K562 (cell line): ENCODE results near the gene PDCD6IP. TPM values are rescaled to one million over a fixed set of nuclear protein-coding genes. Genes with fewer than 3 reads are reported as not detected.

ENCODE experiments used
- CCNT2 ChIP-seq: IDR thresholded peaks from 2 replicates; pipeline ENCODE4 v1.6.1; 2011; ENCODE audit warnings: borderline replicate concordance, low read depth, mild to moderate bottlenecking, moderate library complexity, mixed read lengths, low read length; ENCODE audit not compliant: insufficient read length; ENCODE audit errors: extremely low read depth
- ELF1 ChIP-seq: fragments of 200-800 bp; sonication (Bioruptor generic); IDR thresholded peaks from 2 replicates; pipeline ENCODE4 v1.6.1; 2016; ENCODE audit warnings: missing genetic modification characterization, missing compliant biosample characterization
- LCOR ChIP-seq: sonication (generic); formaldehyde crosslinking; IDR thresholded peaks from 2 replicates; pipeline ENCODE4 v1.8.0; 2022; ENCODE audit warnings: mild to moderate bottlenecking, missing genetic modification reagents
- MCM2 ChIP-seq: fragments of 450-650 bp; IDR thresholded peaks from 2 replicates; pipeline ENCODE4 v1.6.1; 2017; ENCODE audit warnings: low read depth, mild to moderate bottlenecking
- MED1 ChIP-seq: sonication (generic); formaldehyde crosslinking; IDR thresholded peaks from 2 replicates; pipeline ENCODE4 v1.8.1; 2023; ENCODE audit warnings: missing genetic modification reagents, borderline replicate concordance
- NFE2 ChIP-seq: IDR thresholded peaks from 2 replicates; pipeline ENCODE4 v1.6.1; 2014; ENCODE audit warnings: antibody characterized with exemption, low read depth
- PHF21A ChIP-seq: fragments of 450-650 bp; IDR thresholded peaks from 2 replicates; pipeline ENCODE4 v1.6.1; 2017; ENCODE audit warnings: low read depth, borderline replicate concordance
- POLR2AphosphoS2 ChIP-seq: IDR thresholded peaks from 2 replicates; pipeline ENCODE4 v1.6.1; 2012; ENCODE audit warnings: low read length, improper control_type of control experiment
- PURB ChIP-seq: sonication (generic); formaldehyde crosslinking; IDR thresholded peaks from 2 replicates; pipeline ENCODE4 v1.9.0; 2021; ENCODE audit warnings: low read depth, mild to moderate bottlenecking, missing genetic modification reagents
- SP2 ChIP-seq: IDR thresholded peaks from 2 replicates; pipeline ENCODE4 v1.6.1; 2011; ENCODE audit warnings: mild to moderate bottlenecking, low read depth, low read length, moderate library complexity; ENCODE audit not compliant: poor library complexity, severe bottlenecking; ENCODE audit errors: extremely low read depth
- SPI1 ChIP-seq: IDR thresholded peaks from 2 replicates; pipeline ENCODE4 v1.6.1; 2011; ENCODE audit warnings: low read depth, low read length, control low read depth, borderline replicate concordance
- TOE1 ChIP-seq, 2 experiments: fragments of 450-650 bp in 1 of 2; sonication (generic) in 1 of 2; formaldehyde crosslinking in 1 of 2; IDR thresholded peaks; 2 replicates each; pipeline versions ENCODE4 v1.7.1 to v1.8.0; 2016 to 2022; ENCODE audit warnings: borderline replicate concordance in 2 of 2, mild to moderate bottlenecking in 2 of 2, antibody characterized with exemption in 1 of 2, inconsistent platforms in 1 of 2, low read depth in 1 of 2, missing genetic modification reagents in 1 of 2, moderate library complexity in 1 of 2
- ZKSCAN1 ChIP-seq: fragments of 150-350 bp; IDR thresholded peaks from 2 replicates; pipeline ENCODE4 v1.6.1; 2016; ENCODE audit warnings: low read depth, low read length
- ZKSCAN8 ChIP-seq: fragments of 200-800 bp; sonication (Bioruptor generic); IDR thresholded peaks from 2 replicates; pipeline ENCODE4 v1.6.1; 2016; ENCODE audit warnings: missing genetic modification characterization, missing compliant biosample characterization
- polyA plus RNA-seq, 8 experiments: library from polyadenylated mRNA; depleted of rRNA in 4 of 8; stranded (reverse) in 5 of 8; unstranded in 3 of 8; fragments of >200 nt; fragmentation: Nextera tagmentation in 2 of 8; fragmentation: Illumina TruSeq in 1 of 8; extraction: Ambion mirVana in 2 of 8; extraction: Trizol in 1 of 8; gene quantifications; 2 replicates each; pipeline versions ENCODE4 v1.2.1 to v1.2.3, GENCODE V29; 2011 to 2014; ENCODE audit warnings: inconsistent platforms in 1 of 8, missing spikeins in 1 of 8
- total RNA-seq, 7 experiments: library from RNA; depleted of rRNA in 6 of 7; stranded (reverse); fragments of >200 nt in 6 of 7; fragmentation: Illumina TruSeq in 2 of 7; extraction: Trizol in 2 of 7; gene quantifications; 2 replicates each; pipeline versions ENCODE4 v1.2.1 to v1.2.3, GENCODE V29; 2011 to 2021; ENCODE audit warnings: low replicate concordance in 1 of 7
- TF ChIP-seq, protein P1 (sequence below): fragments of 200-600 bp; sonication (generic); IDR thresholded peaks from one replicate; pipeline ENCODE4 v1.6.1; 2012; ENCODE audit warnings: mild to moderate bottlenecking, low read depth, low read length, inconsistent platforms
- TF ChIP-seq, protein P2 (sequence below), 2 experiments: fragments of 450-650 bp in 1 of 2; sonication (generic) in 1 of 2; formaldehyde crosslinking in 1 of 2; IDR thresholded peaks in 1 of 2; conservative IDR thresholded peaks in 1 of 2; 2 replicates each; pipeline versions ENCODE4 v1.6.1 to v1.8.1; 2016 to 2023; ENCODE audit warnings: mild to moderate bottlenecking in 2 of 2, moderate library complexity in 2 of 2, inconsistent platforms in 1 of 2, missing genetic modification reagents in 1 of 2

Gene PDCD6IP
- total and polyA plus RNA-seq, 9 of the 15 experiments (the other 6 are each of a cell fraction or from before 2014, with no cell fraction given), result 40.2 to 302 (median 122) TPM

DNA sequence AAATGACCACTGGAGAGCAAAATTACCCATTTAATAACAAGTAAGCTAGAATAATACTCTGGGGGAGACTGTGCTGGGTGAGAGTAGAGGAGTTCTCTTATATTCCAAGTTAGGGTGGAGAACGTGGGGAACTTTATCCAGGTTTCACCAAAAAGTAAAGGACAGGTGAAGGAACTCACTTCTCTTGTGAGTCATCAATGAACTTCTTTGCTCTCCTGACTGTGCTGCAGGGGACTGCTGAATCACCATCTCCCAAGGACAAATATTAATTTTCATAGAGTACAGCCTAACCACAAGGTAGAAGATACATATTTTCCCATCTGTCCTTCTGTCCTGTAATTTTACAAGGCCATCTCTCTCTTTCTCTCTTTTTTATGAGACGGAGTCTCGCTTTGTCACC is 8.3 kb upstream of the PDCD6IP start (continued):
- TF ChIP-seq, protein P1, sequence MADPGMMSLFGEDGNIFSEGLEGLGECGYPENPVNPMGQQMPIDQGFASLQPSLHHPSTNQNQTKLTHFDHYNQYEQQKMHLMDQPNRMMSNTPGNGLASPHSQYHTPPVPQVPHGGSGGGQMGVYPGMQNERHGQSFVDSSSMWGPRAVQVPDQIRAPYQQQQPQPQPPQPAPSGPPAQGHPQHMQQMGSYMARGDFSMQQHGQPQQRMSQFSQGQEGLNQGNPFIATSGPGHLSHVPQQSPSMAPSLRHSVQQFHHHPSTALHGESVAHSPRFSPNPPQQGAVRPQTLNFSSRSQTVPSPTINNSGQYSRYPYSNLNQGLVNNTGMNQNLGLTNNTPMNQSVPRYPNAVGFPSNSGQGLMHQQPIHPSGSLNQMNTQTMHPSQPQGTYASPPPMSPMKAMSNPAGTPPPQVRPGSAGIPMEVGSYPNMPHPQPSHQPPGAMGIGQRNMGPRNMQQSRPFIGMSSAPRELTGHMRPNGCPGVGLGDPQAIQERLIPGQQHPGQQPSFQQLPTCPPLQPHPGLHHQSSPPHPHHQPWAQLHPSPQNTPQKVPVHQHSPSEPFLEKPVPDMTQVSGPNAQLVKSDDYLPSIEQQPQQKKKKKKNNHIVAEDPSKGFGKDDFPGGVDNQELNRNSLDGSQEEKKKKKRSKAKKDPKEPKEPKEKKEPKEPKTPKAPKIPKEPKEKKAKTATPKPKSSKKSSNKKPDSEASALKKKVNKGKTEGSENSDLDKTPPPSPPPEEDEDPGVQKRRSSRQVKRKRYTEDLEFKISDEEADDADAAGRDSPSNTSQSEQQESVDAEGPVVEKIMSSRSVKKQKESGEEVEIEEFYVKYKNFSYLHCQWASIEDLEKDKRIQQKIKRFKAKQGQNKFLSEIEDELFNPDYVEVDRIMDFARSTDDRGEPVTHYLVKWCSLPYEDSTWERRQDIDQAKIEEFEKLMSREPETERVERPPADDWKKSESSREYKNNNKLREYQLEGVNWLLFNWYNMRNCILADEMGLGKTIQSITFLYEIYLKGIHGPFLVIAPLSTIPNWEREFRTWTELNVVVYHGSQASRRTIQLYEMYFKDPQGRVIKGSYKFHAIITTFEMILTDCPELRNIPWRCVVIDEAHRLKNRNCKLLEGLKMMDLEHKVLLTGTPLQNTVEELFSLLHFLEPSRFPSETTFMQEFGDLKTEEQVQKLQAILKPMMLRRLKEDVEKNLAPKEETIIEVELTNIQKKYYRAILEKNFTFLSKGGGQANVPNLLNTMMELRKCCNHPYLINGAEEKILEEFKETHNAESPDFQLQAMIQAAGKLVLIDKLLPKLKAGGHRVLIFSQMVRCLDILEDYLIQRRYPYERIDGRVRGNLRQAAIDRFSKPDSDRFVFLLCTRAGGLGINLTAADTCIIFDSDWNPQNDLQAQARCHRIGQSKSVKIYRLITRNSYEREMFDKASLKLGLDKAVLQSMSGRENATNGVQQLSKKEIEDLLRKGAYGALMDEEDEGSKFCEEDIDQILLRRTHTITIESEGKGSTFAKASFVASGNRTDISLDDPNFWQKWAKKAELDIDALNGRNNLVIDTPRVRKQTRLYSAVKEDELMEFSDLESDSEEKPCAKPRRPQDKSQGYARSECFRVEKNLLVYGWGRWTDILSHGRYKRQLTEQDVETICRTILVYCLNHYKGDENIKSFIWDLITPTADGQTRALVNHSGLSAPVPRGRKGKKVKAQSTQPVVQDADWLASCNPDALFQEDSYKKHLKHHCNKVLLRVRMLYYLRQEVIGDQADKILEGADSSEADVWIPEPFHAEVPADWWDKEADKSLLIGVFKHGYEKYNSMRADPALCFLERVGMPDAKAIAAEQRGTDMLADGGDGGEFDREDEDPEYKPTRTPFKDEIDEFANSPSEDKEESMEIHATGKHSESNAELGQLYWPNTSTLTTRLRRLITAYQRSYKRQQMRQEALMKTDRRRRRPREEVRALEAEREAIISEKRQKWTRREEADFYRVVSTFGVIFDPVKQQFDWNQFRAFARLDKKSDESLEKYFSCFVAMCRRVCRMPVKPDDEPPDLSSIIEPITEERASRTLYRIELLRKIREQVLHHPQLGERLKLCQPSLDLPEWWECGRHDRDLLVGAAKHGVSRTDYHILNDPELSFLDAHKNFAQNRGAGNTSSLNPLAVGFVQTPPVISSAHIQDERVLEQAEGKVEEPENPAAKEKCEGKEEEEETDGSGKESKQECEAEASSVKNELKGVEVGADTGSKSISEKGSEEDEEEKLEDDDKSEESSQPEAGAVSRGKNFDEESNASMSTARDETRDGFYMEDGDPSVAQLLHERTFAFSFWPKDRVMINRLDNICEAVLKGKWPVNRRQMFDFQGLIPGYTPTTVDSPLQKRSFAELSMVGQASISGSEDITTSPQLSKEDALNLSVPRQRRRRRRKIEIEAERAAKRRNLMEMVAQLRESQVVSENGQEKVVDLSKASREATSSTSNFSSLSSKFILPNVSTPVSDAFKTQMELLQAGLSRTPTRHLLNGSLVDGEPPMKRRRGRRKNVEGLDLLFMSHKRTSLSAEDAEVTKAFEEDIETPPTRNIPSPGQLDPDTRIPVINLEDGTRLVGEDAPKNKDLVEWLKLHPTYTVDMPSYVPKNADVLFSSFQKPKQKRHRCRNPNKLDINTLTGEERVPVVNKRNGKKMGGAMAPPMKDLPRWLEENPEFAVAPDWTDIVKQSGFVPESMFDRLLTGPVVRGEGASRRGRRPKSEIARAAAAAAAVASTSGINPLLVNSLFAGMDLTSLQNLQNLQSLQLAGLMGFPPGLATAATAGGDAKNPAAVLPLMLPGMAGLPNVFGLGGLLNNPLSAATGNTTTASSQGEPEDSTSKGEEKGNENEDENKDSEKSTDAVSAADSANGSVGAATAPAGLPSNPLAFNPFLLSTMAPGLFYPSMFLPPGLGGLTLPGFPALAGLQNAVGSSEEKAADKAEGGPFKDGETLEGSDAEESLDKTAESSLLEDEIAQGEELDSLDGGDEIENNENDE, result no peak
- TF ChIP-seq SPI1 (no peak), MED1 (no peak), NFE2 (peak; percentile 59), MCM2 (no peak), SP2 (no peak), ZKSCAN8 (CRISPR knock-in tag) (no peak), POLR2AphosphoS2 (no peak), CCNT2 (no peak), LCOR (CRISPR knock-in tag) (no peak), PHF21A (no peak), TOE1 (IDR thresholded peaks at IDR 0.05; ENCODE audit: borderline replicate concordance) (no peak), TOE1 (CRISPR knock-in tag; IDR thresholded peaks at IDR 0.05; ENCODE audit: borderline replicate concordance, low read depth) (no peak), ELF1 (tag) (0 out of 2 replicates have a peak, but pooled peaks have one; percentile 23), ZKSCAN1 (no peak), PURB (CRISPR knock-in tag) (no peak)
- TF ChIP-seq, protein P2, sequence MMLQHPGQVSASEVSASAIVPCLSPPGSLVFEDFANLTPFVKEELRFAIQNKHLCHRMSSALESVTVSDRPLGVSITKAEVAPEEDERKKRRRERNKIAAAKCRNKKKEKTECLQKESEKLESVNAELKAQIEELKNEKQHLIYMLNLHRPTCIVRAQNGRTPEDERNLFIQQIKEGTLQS (IDR thresholded peaks at IDR 0.05), result peak; percentile 61
- TF ChIP-seq, protein P2 (CRISPR knock-in tag; conservative IDR thresholded peaks at IDR 0.05), result no peak
